IPS-18a (cell line): ENCODE measurements around the gene PTPRK.

Source experiments
- H3K27ac ChIP-seq: one replicate; pipeline ENCODE4 v1.5.1; 2013; ENCODE audit warnings: low read length
- H3K27me3 ChIP-seq: one replicate; pipeline ENCODE4 v1.6.1; 2013; ENCODE audit warnings: mild to moderate bottlenecking, low read length; ENCODE audit not compliant: control insufficient read depth, insufficient read depth
- H3K36me3 ChIP-seq: one replicate; pipeline ENCODE4 v1.6.1; 2013; ENCODE audit warnings: low read depth, low read length; ENCODE audit not compliant: control insufficient read depth
- H3K4me1 ChIP-seq: one replicate; pipeline ENCODE4 v1.6.1; 2013; ENCODE audit warnings: low read depth, low read length; ENCODE audit not compliant: control insufficient read depth
- H3K4me3 ChIP-seq: one replicate; pipeline ENCODE4 v1.5.1; 2013; ENCODE audit warnings: low read length
- H3K9ac ChIP-seq: one replicate; pipeline ENCODE4 v1.6.1; 2013; ENCODE audit warnings: mild to moderate bottlenecking, low read length, moderate library complexity
- H3K9me3 ChIP-seq: one replicate; pipeline ENCODE4 v1.6.1; 2013; ENCODE audit warnings: low read depth, low read length; ENCODE audit not compliant: control insufficient read depth

Gene PTPRK

GRCh38 chr6:128235556-128235955 is 284.8 kb downstream of the PTPRK start:
- H3K9ac ChIP-seq: no peak overlapping the region
- no peak overlapping the region for H3K4me3 ChIP-seq
- no peak overlapping the region for H3K27ac ChIP-seq
- no peaks in the 10 kb centered on the region for H3K9me3 ChIP-seq
- H3K4me1 ChIP-seq: peaks cover 7% of the 10 kb centered on the region
- H3K36me3 ChIP-seq: no peaks in the 10 kb centered on the region
- no peaks in the 10 kb centered on the region for H3K27me3 ChIP-seq

- H3K36me3 ChIP-seq: no peaks in the 10 kb centered on the region
- H3K4me3 ChIP-seq: no peak overlapping the region
- H3K4me1 ChIP-seq: peaks cover 6% of the 10 kb centered on the region
- no peak overlapping the region for H3K9ac ChIP-seq
- no peak overlapping the region for H3K27ac ChIP-seq
- no peaks in the 10 kb centered on the region for H3K9me3 ChIP-seq
- no peaks in the 10 kb centered on the region for H3K27me3 ChIP-seq
Observed at GRCh38 chr6:128233531-128233930, 286.9 kb downstream of the PTPRK start.

DNA sequence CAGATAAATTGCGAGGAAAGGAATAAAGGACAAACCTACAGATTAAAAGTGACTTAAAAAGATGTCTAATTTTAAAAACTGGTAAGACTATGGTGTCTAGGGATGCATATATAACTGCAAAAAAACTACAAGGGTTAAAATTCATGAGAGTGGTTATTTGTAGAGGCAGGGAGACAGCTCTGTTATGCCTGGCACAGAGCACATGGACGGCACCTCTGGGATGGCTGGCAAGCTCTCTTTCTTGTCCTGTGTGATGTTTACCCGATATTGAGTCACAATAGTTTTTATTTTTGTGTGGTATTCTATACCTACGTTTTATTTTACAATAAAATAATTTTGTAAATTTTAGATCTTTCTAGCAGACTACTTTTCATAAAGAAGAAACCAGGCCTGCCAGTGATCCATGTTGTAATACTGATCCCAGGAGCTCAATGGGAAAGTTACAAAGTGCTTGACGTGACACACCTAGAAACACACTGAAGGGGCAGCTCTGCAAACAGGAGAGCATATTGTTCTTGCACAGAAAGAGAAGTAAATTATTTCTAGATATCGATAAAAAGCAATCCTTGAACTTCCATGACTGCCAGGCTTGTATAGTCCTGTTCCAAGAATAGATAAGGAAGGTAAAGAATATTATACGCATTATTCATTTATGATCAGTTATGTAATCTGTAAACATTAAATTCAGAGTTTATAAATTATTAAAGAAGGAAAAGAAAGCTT is 290.0 kb downstream of the PTPRK start:
- H3K4me1 ChIP-seq: no peaks in the 10 kb centered on the region
- no peaks in the 10 kb centered on the region for H3K27me3 ChIP-seq
- H3K27ac ChIP-seq: no peak overlapping the region
- H3K36me3 ChIP-seq: no peaks in the 10 kb centered on the region
- no peak overlapping the region for H3K4me3 ChIP-seq
- H3K9me3 ChIP-seq: no peaks in the 10 kb centered on the region
- H3K9ac ChIP-seq: no peak overlapping the region

DNA sequence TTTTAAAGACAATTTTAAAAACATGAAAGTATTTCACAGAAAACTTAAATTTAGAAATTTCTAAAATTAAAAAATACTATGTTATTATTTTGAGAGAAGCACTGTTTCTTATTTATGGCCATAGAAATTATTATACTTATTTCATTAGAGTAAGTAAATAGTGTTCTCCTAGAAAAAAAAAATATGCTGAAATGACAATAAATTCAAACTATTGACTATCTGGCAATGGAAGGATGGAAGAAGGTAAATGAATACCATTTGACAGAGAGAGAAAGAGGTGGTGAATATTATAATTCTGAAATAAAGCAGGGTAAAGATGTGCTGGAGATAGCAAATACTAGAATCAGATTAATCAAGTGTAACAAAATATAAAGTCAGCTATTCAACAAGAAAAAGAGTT is 294.8 kb downstream of the PTPRK start:
- H3K27me3 ChIP-seq: no peaks in the 10 kb centered on the region
- no peaks in the 10 kb centered on the region for H3K9me3 ChIP-seq
- H3K4me3 ChIP-seq: no peak overlapping the region
- H3K4me1 ChIP-seq: no peaks in the 10 kb centered on the region
- no peaks in the 10 kb centered on the region for H3K36me3 ChIP-seq
- no peak overlapping the region for H3K27ac ChIP-seq
- no peak overlapping the region for H3K9ac ChIP-seq

- Histone ChIP-seq H3K27ac (no peak overlapping the region), H3K27me3 (no peaks in the 10 kb centered on the region)
Observed at GRCh38 chr6:128216917-128217316, 303.5 kb downstream of the PTPRK start.

GRCh38 chr6:128209771-128210170 is 310.6 kb downstream of the PTPRK start:
- no peak overlapping the region for H3K4me3 ChIP-seq
- H3K4me1 ChIP-seq: no peaks in the 10 kb centered on the region
- no peak overlapping the region for H3K27ac ChIP-seq
- no peaks in the 10 kb centered on the region for H3K9me3 ChIP-seq
- H3K36me3 ChIP-seq: no peaks in the 10 kb centered on the region
- H3K9ac ChIP-seq: no peak overlapping the region
- no peaks in the 10 kb centered on the region for H3K27me3 ChIP-seq

More at GRCh38 chr6:128216917-128217316, 303.5 kb downstream of the PTPRK start:
- H3K9ac ChIP-seq: no peak overlapping the region
- no peaks in the 10 kb centered on the region for H3K4me1 ChIP-seq
- H3K4me3 ChIP-seq: no peak overlapping the region
- H3K9me3 ChIP-seq: no peaks in the 10 kb centered on the region
- peaks cover 2% of the 10 kb centered on the region for H3K36me3 ChIP-seq

DNA sequence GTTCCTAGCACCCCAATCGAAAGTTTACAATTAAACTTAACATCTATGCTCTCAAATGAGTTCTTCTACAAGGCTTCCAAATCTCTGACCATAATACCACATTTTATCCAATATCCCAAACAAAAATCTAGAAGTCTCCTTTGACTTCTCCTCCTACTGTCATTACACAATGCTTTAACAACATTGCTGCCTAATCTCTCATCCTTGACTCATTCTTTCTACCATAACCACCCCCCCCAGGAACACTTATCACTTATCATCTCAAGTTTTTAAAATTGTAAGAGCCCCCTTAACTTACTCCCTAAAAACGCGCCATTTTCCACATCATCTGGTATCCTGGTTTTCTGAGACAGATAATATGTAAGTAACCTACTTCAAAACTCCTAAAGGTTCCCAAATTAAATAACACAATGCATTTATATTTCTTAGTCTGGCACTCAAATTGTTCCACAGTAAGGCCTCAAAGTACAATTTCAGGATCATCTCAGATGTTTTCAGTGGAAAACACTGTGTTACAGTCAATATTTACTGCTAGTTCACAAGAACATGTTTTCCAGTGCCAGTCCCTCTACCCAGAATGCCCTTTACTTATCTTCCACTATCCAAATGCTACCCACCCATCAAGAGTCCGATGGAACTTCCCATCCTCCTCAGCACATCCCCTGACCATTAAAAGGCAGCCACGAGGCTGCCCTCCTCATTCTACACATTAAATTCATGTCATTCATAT is 311.4 kb downstream of the PTPRK start:
- Histone ChIP-seq H3K9ac (no peak overlapping the region), H3K4me3 (no peak overlapping the region), H3K36me3 (no peaks in the 10 kb centered on the region), H3K27ac (no peak overlapping the region), H3K27me3 (no peaks in the 10 kb centered on the region), H3K4me1 (no peaks in the 10 kb centered on the region), H3K9me3 (no peaks in the 10 kb centered on the region)

DNA sequence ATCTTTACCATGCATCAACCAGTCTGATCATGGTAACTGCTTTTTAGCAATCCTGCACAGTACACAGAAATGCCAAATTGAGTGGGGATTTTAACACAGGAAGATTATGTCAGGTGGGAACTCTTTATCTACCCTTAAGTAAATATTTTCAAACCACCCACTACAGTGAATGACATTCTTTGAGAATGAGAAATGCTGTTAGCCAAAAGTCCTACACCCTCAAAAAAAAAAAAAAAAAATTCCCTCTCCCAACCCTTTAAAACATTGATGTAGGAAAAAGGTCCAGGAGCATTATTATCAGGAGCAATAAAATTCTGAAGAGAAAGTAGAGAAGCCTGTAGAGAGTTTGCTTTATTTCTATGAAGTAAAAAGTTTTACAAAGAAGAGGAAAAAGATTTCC is 312.3 kb downstream of the PTPRK start:
- Histone ChIP-seq H3K27ac (no peak overlapping the region), H3K27me3 (no peaks in the 10 kb centered on the region), H3K9me3 (no peaks in the 10 kb centered on the region), H3K4me3 (no peak overlapping the region), H3K9ac (no peak overlapping the region), H3K36me3 (no peaks in the 10 kb centered on the region), H3K4me1 (no peaks in the 10 kb centered on the region)

DNA sequence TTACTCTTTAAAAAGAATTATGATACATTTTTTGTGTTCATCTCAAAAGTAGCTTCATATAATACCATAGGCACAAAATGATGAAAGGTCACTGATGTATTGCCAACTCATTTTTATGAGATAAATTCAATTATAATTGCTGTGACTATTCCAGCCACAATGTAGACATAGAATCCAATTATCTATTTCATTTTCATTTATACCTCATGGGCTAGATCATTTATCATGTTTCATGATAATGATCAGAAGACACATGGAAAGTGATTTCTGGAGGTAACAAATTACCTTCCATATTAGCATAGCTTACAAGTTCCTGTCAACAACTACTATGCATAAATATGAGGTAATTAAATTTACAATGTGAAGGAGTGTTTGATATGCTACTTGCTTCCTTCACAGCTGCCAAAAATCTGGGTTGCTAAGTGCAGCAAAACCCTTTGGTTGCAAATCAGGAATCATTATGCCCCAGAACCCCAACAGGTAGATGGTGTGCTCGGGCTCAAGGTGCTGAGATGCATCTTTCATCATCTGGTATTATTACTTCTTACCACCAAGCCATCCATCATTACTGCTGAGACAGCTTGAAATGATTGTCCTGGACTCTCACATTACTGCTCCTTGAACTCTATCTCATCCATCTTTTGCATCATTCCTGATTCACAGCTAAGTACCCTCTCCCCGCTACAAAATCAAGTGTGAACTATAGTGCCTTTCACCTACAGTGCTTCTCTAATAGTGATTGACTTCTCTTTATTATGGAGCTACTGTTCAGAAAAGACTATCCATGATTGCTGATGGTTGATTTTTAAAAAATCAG is 313.6 kb downstream of the PTPRK start:
- H3K36me3 ChIP-seq: no peaks in the 10 kb centered on the region

GRCh38 chr6:128204616-128205015 is 315.8 kb downstream of the PTPRK start:
- Histone ChIP-seq H3K27ac (no peak overlapping the region), H3K4me3 (no peak overlapping the region), H3K27me3 (no peaks in the 10 kb centered on the region), H3K4me1 (no peaks in the 10 kb centered on the region), H3K9me3 (no peaks in the 10 kb centered on the region), H3K36me3 (no peaks in the 10 kb centered on the region), H3K9ac (no peak overlapping the region)

More for the DNA sequence above, 313.6 kb downstream of the PTPRK start:
- no peak overlapping the region for H3K9ac ChIP-seq
- no peaks in the 10 kb centered on the region for H3K27me3 ChIP-seq
- H3K4me1 ChIP-seq: no peaks in the 10 kb centered on the region
- no peaks in the 10 kb centered on the region for H3K9me3 ChIP-seq
- H3K27ac ChIP-seq: no peak overlapping the region
- no peak overlapping the region for H3K4me3 ChIP-seq

DNA sequence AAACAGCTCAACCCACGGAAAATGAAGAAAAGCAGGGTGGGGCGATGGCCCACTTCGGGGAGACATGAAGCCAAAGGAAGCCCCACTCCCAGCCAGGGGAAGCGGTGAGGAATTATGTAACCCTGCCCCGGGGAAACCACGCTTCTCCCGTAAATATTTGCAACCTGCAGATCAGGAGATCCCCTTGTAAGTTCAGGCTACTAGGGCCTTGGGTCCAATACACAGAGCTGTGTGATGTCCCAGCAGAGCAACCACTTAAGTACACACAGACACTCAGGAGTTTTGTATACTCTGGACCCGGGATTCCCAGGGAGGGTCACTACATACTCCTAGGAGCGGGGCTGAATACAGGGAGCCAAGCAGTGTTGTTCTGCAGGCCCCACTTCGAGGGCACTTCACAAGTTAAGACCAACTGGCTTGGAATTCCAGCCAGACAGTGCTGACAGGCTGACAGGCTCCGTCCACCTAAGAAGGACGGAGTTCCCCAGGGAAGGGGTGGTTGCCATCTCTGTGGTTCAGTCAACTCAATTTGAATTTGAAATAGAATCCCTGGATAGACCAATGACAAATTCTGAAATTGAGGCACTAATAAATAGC is 318.1 kb downstream of the PTPRK start:
- H3K4me1 ChIP-seq: no peaks in the 10 kb centered on the region
- no peak overlapping the region for H3K9ac ChIP-seq
- H3K9me3 ChIP-seq: no peaks in the 10 kb centered on the region
- no peaks in the 10 kb centered on the region for H3K36me3 ChIP-seq
- no peak overlapping the region for H3K4me3 ChIP-seq
- H3K27me3 ChIP-seq: no peaks in the 10 kb centered on the region
- H3K27ac ChIP-seq: no peak overlapping the region
